HepG2 (cell line): Measurements from ENCODE around the gene KCNIP4. TPM values are rescaled to one million over a fixed set of nuclear protein-coding genes. Genes with fewer than 3 reads are reported as not detected.

ENCODE experiments used
- ATAC-seq: fragments of 200-7000 bp; cut with Tn5 transposase; 3 replicates; pipeline ENCODE4 v1.9.1; 2020; ENCODE audit warnings: mild to moderate bottlenecking, moderate library complexity
- BruUV-seq: library from RNA; stranded (reverse); fragments of 400-500 nt; replicated peaks from 2 replicates; lab custom pipeline; 2021; lab: Mats Ljungman, UMichigan
- CTCF ChIA-PET: fragments of 300-600 bp; formaldehyde crosslinking; extraction: SDS; loops from one replicate; lab custom pipeline; 2021; ENCODE audit warnings: low total read pairs, inconsistent platforms, low intra/inter-chr PET ratio; lab: Yijun Ruan, JAX
- POLR2A ChIA-PET: fragments of 350-600 bp; sonication (Branson Sonifier 250); formaldehyde crosslinking; loops from one replicate; lab custom pipeline; 2020; ENCODE audit warnings: antibody characterized with exemption, inconsistent platforms; lab: Yijun Ruan, JAX
- DNase-seq: peaks from one replicate; pipeline ENCODE4 v3.0.0-alpha.2; 2015; ENCODE audit warnings: low spot score
- FAIRE-seq: peaks from 3 replicates; lab custom pipeline; 2011; peaks lifted over from hg19 to GRCh38; lab: Jason Lieb, UNC
- H2AFZ ChIP-seq: one replicate; pipeline ENCODE4 v1.6.1; 2011; ENCODE audit warnings: low read length, inconsistent platforms
- H3K27ac ChIP-seq: fragments of 300-600 bp; 3 replicates; pipeline ENCODE4 v1.8.0; 2011; ENCODE audit warnings: mixed run types, mild to moderate bottlenecking, mixed read lengths, low read length, inconsistent platforms; ENCODE audit not compliant: insufficient read depth; ENCODE audit errors: extremely low read length
- H3K27me3 ChIP-seq, 2 experiments: fragments of 200-600 bp in 1 of 2; 2 replicates in 1 of 2; 3 replicates in 1 of 2; pipeline versions ENCODE4 v1.6.0 to v1.8.0; 2011; ENCODE audit warnings: low read length in 2 of 2, mild to moderate bottlenecking in 2 of 2, moderate library complexity in 2 of 2, inconsistent platforms in 1 of 2; ENCODE audit not compliant: insufficient read depth in 2 of 2, control insufficient read depth in 1 of 2
- H3K36me3 ChIP-seq, 2 experiments: fragments of 200-600 bp in 1 of 2; replicated peaks in 1 of 2; 2 replicates in 1 of 2; 3 replicates in 1 of 2; pipeline versions ENCODE4 v1.5.1 to v1.8.0; 2011; ENCODE audit warnings: low read length in 2 of 2, inconsistent platforms in 1 of 2; ENCODE audit not compliant: insufficient read depth in 2 of 2, control insufficient read depth in 1 of 2
- H3K4me1 ChIP-seq: 2 replicates; pipeline ENCODE4 v1.5.1; 2012; ENCODE audit warnings: low read length, inconsistent platforms; ENCODE audit not compliant: insufficient read depth
- H3K4me2 ChIP-seq: 2 replicates; pipeline ENCODE4 v1.6.0; 2011; ENCODE audit warnings: low read depth, low read length, inconsistent platforms
- H3K4me3 ChIP-seq, 3 experiments: fragments of 200-600 bp in 1 of 3; sonication (generic), shearing (Covaris generic) in 1 of 3; replicated peaks in 1 of 3; 2 replicates each; pipeline ENCODE4 v1.5.1; 2011 to 2016; ENCODE audit warnings: low read length in 3 of 3, inconsistent platforms in 2 of 3, low read depth in 2 of 3, mild to moderate bottlenecking in 2 of 3, control low read depth in 1 of 3, mixed read lengths in 1 of 3; ENCODE audit not compliant: insufficient read depth in 1 of 3
- H3K79me2 ChIP-seq: one replicate; pipeline ENCODE4 v1.6.1; 2011; ENCODE audit warnings: low read length, inconsistent platforms; ENCODE audit not compliant: insufficient read depth
- H3K9ac ChIP-seq: 2 replicates; pipeline ENCODE4 v1.6.0; 2011; ENCODE audit warnings: mild to moderate bottlenecking, low read depth, low read length, inconsistent platforms; ENCODE audit not compliant: insufficient read depth
- H3K9me3 ChIP-seq: 2 replicates; pipeline ENCODE4 v1.5.1; 2012; ENCODE audit warnings: mild to moderate bottlenecking, low read length
- H4K20me1 ChIP-seq: 2 replicates; pipeline ENCODE4 v1.6.0; 2011; ENCODE audit warnings: inconsistent platforms, mild to moderate bottlenecking, low read length, moderate library complexity; ENCODE audit not compliant: insufficient read depth
- BCL3 ChIP-seq: sonication (generic); formaldehyde crosslinking; IDR thresholded peaks from 2 replicates; pipeline ENCODE4 v1.5.1; 2020; ENCODE audit warnings: mild to moderate bottlenecking, missing genetic modification reagents, moderate library complexity
- HOXA3 ChIP-seq: sonication (generic); formaldehyde crosslinking; IDR thresholded peaks from 2 replicates; pipeline ENCODE4 v1.5.0; 2020; ENCODE audit warnings: missing genetic modification reagents
- RBFOX2 ChIP-seq: fragments of 200-400 bp; formaldehyde crosslinking; IDR thresholded peaks from 2 replicates; pipeline ENCODE4 v1.6.1; 2017; ENCODE audit warnings: low read depth, mild to moderate bottlenecking, low read length
- SNAPC2 ChIP-seq: sonication (generic); formaldehyde crosslinking; IDR thresholded peaks from 2 replicates; pipeline ENCODE4 v1.8.1; 2022; ENCODE audit warnings: mild to moderate bottlenecking, missing genetic modification reagents
- ZNF337 ChIP-seq: sonication (generic); formaldehyde crosslinking; IDR thresholded peaks from 2 replicates; pipeline ENCODE4 v1.5.1; 2020; ENCODE audit warnings: missing genetic modification reagents, low read depth, mild to moderate bottlenecking, borderline replicate concordance
- WGBS: methylation state at CpG from one replicate; pipeline ENCODE4 v1.1.6; 2017; ENCODE audit warnings: low lambda C conversion rate; 5-methylcytosine and 5-hydroxymethylcytosine counted together
- in situ Hi-C: cut with HindIII; loops from 2 replicates; pipeline ENCODE4 v1.10.0; 2017; ENCODE audit warnings: low pct_unique_long_range_greater_than_20kb; ENCODE audit not compliant: extremely low pct_ligation_motif_present
- intact Hi-C: fragments of 100-400 bp; cut with micrococcal nuclease; formaldehyde crosslinking; loops from one replicate; pipeline ENCODE4 v1.10.0; 2022; ENCODE audit not compliant: unreplicated experiment
- polyA plus RNA-seq, 8 experiments: library from polyadenylated mRNA; depleted of rRNA in 3 of 8; stranded (reverse) in 7 of 8; unstranded in 1 of 8; fragments of >200 nt; fragmentation: Illumina TruSeq in 4 of 8; extraction: Trizol in 4 of 8; gene quantifications; 2 replicates each; pipeline versions ENCODE4 v1.2.1 to v1.2.3, GENCODE V29; 2011 to 2016; ENCODE audit warnings: low read depth in 4 of 8, missing spikeins in 1 of 8, mixed read lengths in 1 of 8; ENCODE audit not compliant: insufficient read depth in 1 of 8
- total RNA-seq, 5 experiments: library from RNA; depleted of rRNA; stranded (reverse); fragments of >200 nt; fragmentation: Illumina TruSeq; extraction: Trizol; gene quantifications; 2 replicates each; pipeline ENCODE4 v1.2.3, GENCODE V29; 2016; ENCODE audit warnings: low read depth in 1 of 5
- TF ChIP-seq, protein P1 (sequence below): sonication (generic); formaldehyde crosslinking; IDR thresholded peaks from 2 replicates; pipeline ENCODE4 v1.4.0; 2020; ENCODE audit warnings: missing genetic modification reagents

Gene KCNIP4
- total and polyA plus RNA-seq, 2 of the 13 experiments (the other 11 are each of a cell fraction or from before 2014, with no cell fraction given) = 0.09 TPM; not detected in 1

DNA sequence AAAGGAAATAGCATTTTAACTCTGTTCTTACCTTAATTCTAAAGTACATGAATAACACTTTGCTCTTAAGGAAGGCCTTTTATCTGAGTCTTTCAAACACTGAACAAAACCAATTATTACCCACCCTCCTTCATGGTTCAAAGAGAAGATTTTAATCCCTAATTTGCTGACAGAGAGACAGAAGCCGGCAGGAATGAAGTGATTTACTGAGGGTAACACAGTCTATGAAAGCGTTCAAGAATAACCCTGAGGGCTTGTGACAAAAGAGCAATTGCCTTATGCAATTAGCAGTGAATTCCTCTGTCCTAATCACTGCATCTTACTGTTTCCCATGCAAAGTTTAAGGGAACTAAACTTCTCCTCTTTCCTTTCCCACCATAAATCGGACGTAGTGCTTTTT lies 1104.3 kb downstream of the KCNIP4 start:
- TF ChIP-seq HOXA3 (CRISPR knock-in tag) = no peak
- TF ChIP-seq RBFOX2 = no peak
- TF ChIP-seq, protein P1, sequence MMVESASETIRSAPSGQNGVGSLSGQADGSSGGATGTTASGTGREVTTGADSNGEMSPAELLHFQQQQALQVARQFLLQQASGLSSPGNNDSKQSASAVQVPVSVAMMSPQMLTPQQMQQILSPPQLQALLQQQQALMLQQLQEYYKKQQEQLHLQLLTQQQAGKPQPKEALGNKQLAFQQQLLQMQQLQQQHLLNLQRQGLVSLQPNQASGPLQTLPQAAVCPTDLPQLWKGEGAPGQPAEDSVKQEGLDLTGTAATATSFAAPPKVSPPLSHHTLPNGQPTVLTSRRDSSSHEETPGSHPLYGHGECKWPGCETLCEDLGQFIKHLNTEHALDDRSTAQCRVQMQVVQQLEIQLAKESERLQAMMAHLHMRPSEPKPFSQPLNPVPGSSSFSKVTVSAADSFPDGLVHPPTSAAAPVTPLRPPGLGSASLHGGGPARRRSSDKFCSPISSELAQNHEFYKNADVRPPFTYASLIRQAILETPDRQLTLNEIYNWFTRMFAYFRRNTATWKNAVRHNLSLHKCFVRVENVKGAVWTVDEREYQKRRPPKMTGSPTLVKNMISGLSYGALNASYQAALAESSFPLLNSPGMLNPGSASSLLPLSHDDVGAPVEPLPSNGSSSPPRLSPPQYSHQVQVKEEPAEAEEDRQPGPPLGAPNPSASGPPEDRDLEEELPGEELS (CRISPR knock-in tag) = no peak
- no peak for TF ChIP-seq BCL3 (CRISPR knock-in tag)
- TF ChIP-seq SNAPC2 (CRISPR knock-in tag) = no peak
- TF ChIP-seq ZNF337 (CRISPR knock-in tag) = no peak
- DNase-seq (no peak), FAIRE-seq (no peak), ATAC-seq (no peak)
- in situ Hi-C loops (no loop called here), intact Hi-C loops (no loop called here)
- no peaks in the 10 kb centered on the region for H3K4me1 ChIP-seq
- ChIA-PET CTCF (no interaction called here), POLR2A (no interaction called here)
- no peak overlapping the region for H2AFZ ChIP-seq
- no peaks in the 10 kb centered on the region for H3K79me2 ChIP-seq
- no peaks in the 10 kb centered on the region for H3K36me3 ChIP-seq
- no peak overlapping the region for H3K27ac ChIP-seq
- WGBS = 11% methylated on average over 4 of the region's 4 CpGs
- no peak overlapping the region for H3K9ac ChIP-seq
- no peak overlapping the region for H3K4me2 ChIP-seq
- no TSS peak for BruUV-seq
- no peak overlapping the region for H3K4me3 ChIP-seq
- no peaks in the 10 kb centered on the region for H4K20me1 ChIP-seq
- peaks cover 37% of the 10 kb centered on the region for H3K9me3 ChIP-seq
- no peaks in the 10 kb centered on the region for H3K27me3 ChIP-seq
